Fibroblast of skin of back (primary cell): ENCODE measurements around the gene MGAT5.

Experiments
- DNase-seq: peaks from one replicate; pipeline ENCODE4 v3.0.0-alpha.2; 2013

MGAT5 gene

GRCh38 chr2:134254824-134255223 is 952 bp downstream of the MGAT5 start:
- DNase-seq: no peak

- DNase-seq: no peak
Measured at GRCh38 chr2:134256956-134257355, 3.1 kb downstream of the MGAT5 start.

- no peak for DNase-seq
Measured at GRCh38 chr2:134257509-134257908, 3.6 kb downstream of the MGAT5 start.

GRCh38 chr2:134257965-134258683 is 4.3 kb downstream of the MGAT5 start:
- DNase-seq: no peak

GRCh38 chr2:134258684-134259388 is 5.0 kb downstream of the MGAT5 start:
- no peak for DNase-seq

- DNase-seq: peak; percentile 13
Measured at GRCh38 chr2:134259571-134259970, 5.7 kb downstream of the MGAT5 start.

- DNase-seq: no peak
Measured at GRCh38 chr2:134259994-134260393, 6.1 kb downstream of the MGAT5 start.

- DNase-seq: peak; percentile 75
Measured at GRCh38 chr2:134260713-134261112, 6.8 kb downstream of the MGAT5 start.

GRCh38 chr2:134261398-134262131 is 7.7 kb downstream of the MGAT5 start:
- peak; percentile 62 for DNase-seq

GRCh38 chr2:134262684-134263083 is 8.8 kb downstream of the MGAT5 start:
- no peak for DNase-seq

- DNase-seq: no peak
Measured at GRCh38 chr2:134268265-134268664, 14.4 kb downstream of the MGAT5 start.

GRCh38 chr2:134269230-134269629 is 15.4 kb downstream of the MGAT5 start:
- no peak for DNase-seq

GRCh38 chr2:134269972-134270735 is 16.3 kb downstream of the MGAT5 start:
- DNase-seq: peak; percentile 39

GRCh38 chr2:134271758-134272157 is 17.9 kb downstream of the MGAT5 start:
- no peak for DNase-seq

- no peak for DNase-seq
Measured at GRCh38 chr2:134272806-134273205, 18.9 kb downstream of the MGAT5 start.

GRCh38 chr2:134273256-134273983 is 19.5 kb downstream of the MGAT5 start:
- DNase-seq: peak; percentile 26

- no peak for DNase-seq
Measured at GRCh38 chr2:134274121-134274520, 20.2 kb downstream of the MGAT5 start.

- DNase-seq: no peak
Measured at GRCh38 chr2:134275058-134275862, 21.4 kb downstream of the MGAT5 start.

GRCh38 chr2:134276381-134277172 is 22.7 kb downstream of the MGAT5 start:
- peak; percentile 52 for DNase-seq

GRCh38 chr2:134277223-134277622 is 23.4 kb downstream of the MGAT5 start:
- DNase-seq: no peak
